Prostate gland (tissue), 2 donors: ENCODE results near the gene CCND2. TPM values are rescaled to one million over a fixed set of nuclear protein-coding genes. Genes with fewer than 3 reads are reported as not detected.
A peak's percentile ranks its signal among the peaks of the same experiment; 100 is the strongest.

Source experiments
- DNase-seq: peaks from one replicate; pipeline ENCODE4 v3.0.0-alpha.2; 2019; ENCODE audit warnings: low spot score
- H3K27ac ChIP-seq, 2 donors: fragments of 200-600 bp; sonication (generic); 2 replicates each; pipeline ENCODE4 v1.5.1; 2017 to 2019
- H3K27me3 ChIP-seq: fragments of 200-600 bp; sonication (generic); replicated peaks from 2 replicates; pipeline ENCODE4 v1.5.1; 2019; ENCODE audit not compliant: insufficient read depth
- H3K36me3 ChIP-seq, 2 donors: fragments of 200-600 bp; sonication (generic); 1 replicate in 1 of 2; 2 replicates in 1 of 2; pipeline versions ENCODE4 v1.5.1 to v1.8.1; 2017 to 2019
- H3K4me1 ChIP-seq: fragments of 200-600 bp; sonication (generic); replicated peaks from 2 replicates; pipeline ENCODE4 v1.5.1; 2019
- H3K4me3 ChIP-seq, 2 donors: fragments of 200-600 bp; sonication (generic); 2 replicates each; pipeline ENCODE4 v1.5.1; 2017 to 2019
- H3K9me3 ChIP-seq: fragments of 200-600 bp; sonication (generic); 2 replicates; pipeline ENCODE4 v1.5.1; 2017
- CTCF ChIP-seq, 4 experiments: fragments of 200-600 bp in 2 of 4; fragments of 450-650 bp in 2 of 4; sonication (generic) in 2 of 4; IDR thresholded peaks; 1 replicate in 3 of 4; 2 replicates in 1 of 4; pipeline ENCODE4 v1.5.1; 2016 to 2019; ENCODE audit warnings: antibody characterized with exemption in 4 of 4, mild to moderate bottlenecking in 2 of 4, moderate library complexity in 2 of 4
- POLR2A ChIP-seq: fragments of 450-650 bp; IDR thresholded peaks from one replicate; pipeline ENCODE4 v1.6.1; 2016; ENCODE audit warnings: antibody characterized with exemption, mild to moderate bottlenecking
- POLR2AphosphoS5 ChIP-seq: sonication (generic); formaldehyde crosslinking; IDR thresholded peaks from one replicate; pipeline ENCODE4 v1.6.1; 2017; ENCODE audit warnings: antibody characterized with exemption
- WGBS: methylation state at CpG from one replicate; pipeline ENCODE4 v1.1.5; 2018; 5-methylcytosine and 5-hydroxymethylcytosine counted together
- intact Hi-C: fragments of 100-400 bp; cut with DNase I; formaldehyde crosslinking; loops from one replicate; pipeline ENCODE4 v1.14.2; 2022
- total RNA-seq, 2 donors: library from RNA; depleted of rRNA; stranded (reverse); fragments of >200 nt; gene quantifications; one replicate each; pipeline ENCODE4 v1.1.0, GENCODE V29; 2016

Gene CCND2
- total RNA-seq, 2 donors from 2014 or later: 31.6 to 46.1 TPM

GRCh38 chr12:4301932-4302501 lies 28.5 kb downstream of the CCND2 start:
- Histone ChIP-seq H3K4me3 (no peak overlapping the region), H3K27ac (no peak overlapping the region), H3K4me1 (no peaks in the 10 kb centered on the region), H3K27me3 (no peaks in the 10 kb centered on the region), H3K9me3 (no peaks in the 10 kb centered on the region), H3K36me3 (no peaks in the 10 kb centered on the region)
- intact Hi-C loops: no loop called here
- TF ChIP-seq POLR2A (no peak), POLR2AphosphoS5 (no peak), CTCF (IDR thresholded peaks at IDR 0.05) (no peak)
- no peak for DNase-seq
- WGBS: 87% methylated on average over 11 of the region's 11 CpGs

- no peak overlapping the region for H3K4me3 ChIP-seq
- no peak for DNase-seq
- peak overlapping the region in 1 of 2 donors; percentile 39 for H3K27ac ChIP-seq
- WGBS: 77% methylated on average over 8 of the region's 8 CpGs
- intact Hi-C loops: no loop called here
- H3K36me3 ChIP-seq: no peaks in the 10 kb centered on the region
- no peaks in the 10 kb centered on the region for H3K4me1 ChIP-seq
- H3K9me3 ChIP-seq: no peaks in the 10 kb centered on the region
- TF ChIP-seq POLR2A: no peak
- TF ChIP-seq POLR2AphosphoS5: no peak
- no peak for TF ChIP-seq CTCF (IDR thresholded peaks at IDR 0.05)
- H3K27me3 ChIP-seq: no peaks in the 10 kb centered on the region
These were observed 29.3 kb downstream of the CCND2 start for GRCh38 chr12:4302881-4303280.

GRCh38 chr12:4303750-4304149 lies 30.2 kb downstream of the CCND2 start:
- DNase-seq: no peak
- no peaks in the 10 kb centered on the region for H3K9me3 ChIP-seq
- peak overlapping the region in 1 of 2 donors; percentile 39 for H3K27ac ChIP-seq
- WGBS: 69% methylated on average over 3 of the region's 3 CpGs
- H3K4me1 ChIP-seq: no peaks in the 10 kb centered on the region
- no peaks in the 10 kb centered on the region for H3K36me3 ChIP-seq
- TF ChIP-seq CTCF (IDR thresholded peaks at IDR 0.05): no peak
- TF ChIP-seq POLR2AphosphoS5: no peak
- no peak for TF ChIP-seq POLR2A
- intact Hi-C loops: no loop called here
- H3K4me3 ChIP-seq: no peak overlapping the region
- H3K27me3 ChIP-seq: no peaks in the 10 kb centered on the region

- Histone ChIP-seq H3K4me1 (no peaks in the 10 kb centered on the region), H3K27me3 (no peaks in the 10 kb centered on the region), H3K36me3 (no peaks in the 10 kb centered on the region), H3K9me3 (no peaks in the 10 kb centered on the region), H3K4me3 (peak overlapping the region in 1 of 2 donors; percentile 8), H3K27ac (peak overlapping the region in 1 of 2 donors; percentile 45)
- intact Hi-C loops: loop anchor here (5.0 kb wide), 1 partner anchor 230 kb away; the partner anchor contains the start of gene RAD51AP1
- 24% methylated on average over 25 of the region's 25 CpGs for WGBS
- TF ChIP-seq CTCF (IDR thresholded peaks at IDR 0.05): peak in 3 of 4 experiments; percentile 46 to 85 (median 68)
- TF ChIP-seq POLR2A: no peak
- peak; percentile 38 for TF ChIP-seq POLR2AphosphoS5
- DNase-seq: peak; percentile 77
These were observed 34.2 kb downstream of the CCND2 start for GRCh38 chr12:4307593-4308333.
